ENCODE data around the gene CENPH. TPM values are rescaled to one million over a fixed set of nuclear protein-coding genes. Genes with fewer than 3 reads are reported as not detected.
"Not testable (repeated sequence)": the region's sequence is repeated elsewhere in the genome, so short reads cannot be mapped to it uniquely, and the experiment has no call there.

CENPH gene, protein sequence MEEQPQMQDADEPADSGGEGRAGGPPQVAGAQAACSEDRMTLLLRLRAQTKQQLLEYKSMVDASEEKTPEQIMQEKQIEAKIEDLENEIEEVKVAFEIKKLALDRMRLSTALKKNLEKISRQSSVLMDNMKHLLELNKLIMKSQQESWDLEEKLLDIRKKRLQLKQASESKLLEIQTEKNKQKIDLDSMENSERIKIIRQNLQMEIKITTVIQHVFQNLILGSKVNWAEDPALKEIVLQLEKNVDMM
- polyA plus RNA-seq (ENCODE audit: insufficient read length in 4 of 4) = 10 to 100 TPM; 23.0 to 29.9 (median 24.3) TPM

GRCh38 chr5:69189162-69190086 is at the start of gene CENPH:
CENPH (plus strand) TSS chr5:69189583; CDS start chr5:69189635, 52 bp downstream.
- peak; percentile 88 to 90 (median 89) for DNase-seq (ENCODE audit: low read depth in 4 of 4, low spot score in 3 of 4)

GRCh38 chr5:69140239-69140638 is 49.1 kb upstream of the CENPH start:
- DNase-seq (ENCODE audit: low read depth in 4 of 4, low spot score in 3 of 4) = not testable (repeated sequence)

DNA sequence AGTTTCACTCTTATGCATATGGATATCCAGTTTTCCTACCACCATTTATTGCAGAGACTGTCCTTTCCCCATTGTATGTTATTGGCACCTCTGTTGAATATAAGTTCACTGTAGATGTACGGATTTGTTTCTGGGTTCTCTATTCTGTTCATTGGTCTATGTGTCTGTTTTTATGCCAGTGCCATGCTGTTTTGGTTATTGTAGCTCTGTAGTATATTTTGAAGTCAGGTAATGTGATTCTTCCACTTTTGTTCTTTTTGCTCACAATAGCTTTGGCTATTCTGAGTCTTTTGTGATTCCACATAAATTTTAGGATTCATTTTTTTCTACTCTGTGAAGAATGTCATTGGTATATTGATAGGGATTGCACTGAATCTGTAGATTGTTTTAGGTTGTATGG is 48.6 kb upstream of the CENPH start:
- DNase-seq (ENCODE audit: low read depth in 4 of 4, low spot score in 3 of 4) = no peak

DNA sequence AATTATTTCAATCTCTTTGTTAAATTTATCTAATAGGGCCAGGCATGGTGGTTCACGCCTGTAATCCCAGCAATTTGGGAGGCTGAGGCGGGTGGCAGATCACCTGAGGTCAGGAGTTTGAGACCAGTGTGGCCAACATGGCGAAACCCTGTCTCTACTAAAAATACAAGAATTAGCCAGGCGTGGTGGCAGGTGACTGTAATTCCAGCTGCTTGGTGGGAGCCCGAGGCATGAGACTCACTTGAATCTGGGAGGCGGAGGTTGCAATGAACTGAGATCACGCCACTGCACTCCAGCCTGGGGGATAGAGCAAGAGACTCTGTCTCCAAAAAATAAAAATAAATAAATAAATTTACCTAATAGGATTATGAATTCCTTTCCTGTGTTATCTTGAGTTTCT is 40.8 kb upstream of the CENPH start:
- DNase-seq (ENCODE audit: low read depth in 4 of 4, low spot score in 3 of 4) = not testable (repeated sequence)

GRCh38 chr5:69148981-69149675 is 40.3 kb upstream of the CENPH start:
- DNase-seq (ENCODE audit: low read depth in 4 of 4, low spot score in 3 of 4) = no peak

DNA sequence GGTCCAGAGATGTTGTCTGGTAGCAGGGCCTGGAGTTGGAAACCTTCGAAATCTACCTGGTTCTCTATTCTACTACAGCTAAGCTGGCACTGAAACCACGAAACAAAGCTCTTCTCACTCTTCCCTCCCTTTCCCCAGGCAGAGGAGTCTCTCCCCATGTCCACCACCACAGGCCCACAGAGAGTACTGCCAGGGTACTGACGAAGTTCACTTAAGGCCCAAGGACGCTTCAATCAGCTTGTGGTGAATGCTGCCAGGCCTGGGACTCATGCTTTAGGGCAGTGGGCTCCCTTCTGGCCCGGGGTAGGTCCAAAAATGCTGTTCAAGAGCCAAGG is 39.7 kb upstream of the CENPH start:
- no peak for DNase-seq (ENCODE audit: low read depth in 4 of 4, low spot score in 3 of 4)

GRCh38 chr5:69152731-69153130 is 36.7 kb upstream of the CENPH start:
- DNase-seq (ENCODE audit: low read depth in 4 of 4, low spot score in 3 of 4) = no peak

DNA sequence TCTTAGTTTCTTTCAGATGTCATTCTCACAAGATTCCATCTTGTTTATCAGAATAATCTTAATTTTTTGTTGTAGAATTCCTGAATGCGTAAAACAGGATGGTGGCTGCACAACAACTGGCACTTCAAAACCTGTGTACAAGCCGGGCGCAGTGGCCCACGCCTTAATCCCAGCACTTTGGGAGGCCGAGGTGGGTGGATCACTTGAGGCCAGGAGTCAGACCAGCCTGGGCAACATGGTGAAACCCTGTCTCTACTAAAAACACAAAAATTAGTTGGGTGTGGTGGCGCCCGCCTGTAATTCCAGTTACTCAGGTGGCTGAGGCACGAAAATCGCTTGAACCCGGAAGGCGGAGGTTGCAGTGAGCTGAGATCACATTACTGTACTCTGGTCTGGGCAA is 32.9 kb upstream of the CENPH start:
- DNase-seq (ENCODE audit: low read depth in 4 of 4, low spot score in 3 of 4) = no peak

- DNase-seq (ENCODE audit: low read depth in 4 of 4, low spot score in 3 of 4) = no peak
Measured at GRCh38 chr5:69158039-69158438, 31.3 kb upstream of the CENPH start.

DNA sequence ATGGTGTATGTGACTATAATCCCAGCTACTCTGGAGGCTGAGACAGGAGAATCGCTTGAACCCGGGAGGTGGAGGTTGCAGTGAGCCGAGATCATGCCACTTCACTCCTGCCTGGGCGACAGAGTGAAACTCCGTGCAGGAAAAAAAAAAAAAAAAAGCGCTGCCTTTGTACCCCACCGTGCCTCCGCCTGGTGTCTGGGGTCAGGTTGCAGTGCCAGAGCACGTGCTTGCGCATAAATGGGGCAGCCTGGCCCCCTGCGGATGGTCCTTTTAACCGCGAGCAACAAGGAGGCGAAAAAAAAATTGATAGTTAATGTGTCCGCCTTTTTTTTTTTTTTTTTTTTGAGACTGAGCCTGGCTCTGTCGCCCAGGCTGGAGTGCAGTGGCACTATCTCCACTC is 28.7 kb upstream of the CENPH start:
- no peak for DNase-seq (ENCODE audit: low read depth in 4 of 4, low spot score in 3 of 4)

- peak; percentile 91 to 94 (median 93) for DNase-seq (ENCODE audit: low read depth in 4 of 4, low spot score in 3 of 4)
Measured at GRCh38 chr5:69166686-69167492, 22.5 kb upstream of the CENPH start, which contains the start of gene CCNB1. CCNB1 (plus strand) TSS chr5:69167150; CDS start chr5:69167263, 113 bp downstream.

- DNase-seq (ENCODE audit: low read depth in 4 of 4, low spot score in 3 of 4) = no peak
Measured at GRCh38 chr5:69167493-69167855, 21.9 kb upstream of the CENPH start.

DNA sequence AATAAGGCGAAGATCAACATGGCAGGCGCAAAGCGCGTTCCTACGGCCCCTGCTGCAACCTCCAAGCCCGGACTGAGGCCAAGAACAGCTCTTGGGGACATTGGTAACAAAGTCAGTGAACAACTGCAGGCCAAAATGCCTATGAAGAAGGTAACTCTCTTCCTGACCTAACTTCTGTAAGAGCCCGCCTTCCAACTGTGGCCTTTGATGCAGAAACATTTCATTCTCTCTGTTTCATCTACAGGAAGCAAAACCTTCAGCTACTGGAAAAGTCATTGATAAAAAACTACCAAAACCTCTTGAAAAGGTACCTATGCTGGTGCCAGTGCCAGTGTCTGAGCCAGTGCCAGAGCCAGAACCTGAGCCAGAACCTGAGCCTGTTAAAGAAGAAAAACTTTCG is 21.5 kb upstream of the CENPH start:
- DNase-seq (ENCODE audit: low read depth in 4 of 4, low spot score in 3 of 4) = no peak

DNA sequence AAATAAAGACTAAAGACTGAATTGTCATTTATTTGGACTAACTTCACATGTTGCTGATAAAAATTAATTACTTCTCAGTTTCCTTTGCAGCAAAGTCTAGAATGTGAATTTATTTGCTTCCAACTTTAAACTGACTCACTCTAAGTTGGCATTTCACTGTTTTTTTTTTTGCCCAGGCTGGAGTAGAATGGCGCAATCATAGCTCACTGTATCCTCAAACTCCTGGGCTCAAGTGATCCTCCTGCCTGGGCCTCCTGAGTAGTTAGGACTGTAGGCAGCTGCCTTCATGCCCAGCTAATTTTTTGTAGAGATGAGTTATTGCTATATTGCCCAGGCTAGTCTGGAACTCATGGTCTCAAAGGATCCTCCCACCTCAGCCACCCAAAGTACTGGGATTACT is 18.9 kb upstream of the CENPH start:
- DNase-seq (ENCODE audit: low read depth in 4 of 4, low spot score in 3 of 4) = no peak

- no peak for DNase-seq (ENCODE audit: low read depth in 4 of 4, low spot score in 3 of 4)
Measured at GRCh38 chr5:69170969-69171368, 18.4 kb upstream of the CENPH start.

GRCh38 chr5:69181659-69182293 is 7.6 kb upstream of the CENPH start:
- DNase-seq (ENCODE audit: low read depth in 4 of 4, low spot score in 3 of 4) = not testable (repeated sequence)

GRCh38 chr5:69184621-69185020 is 4.8 kb upstream of the CENPH start:
- DNase-seq (ENCODE audit: low read depth in 4 of 4, low spot score in 3 of 4) = no peak

- no peak for DNase-seq (ENCODE audit: low read depth in 4 of 4, low spot score in 3 of 4)
Measured at GRCh38 chr5:69187342-69187741, 2.0 kb upstream of the CENPH start.

DNA sequence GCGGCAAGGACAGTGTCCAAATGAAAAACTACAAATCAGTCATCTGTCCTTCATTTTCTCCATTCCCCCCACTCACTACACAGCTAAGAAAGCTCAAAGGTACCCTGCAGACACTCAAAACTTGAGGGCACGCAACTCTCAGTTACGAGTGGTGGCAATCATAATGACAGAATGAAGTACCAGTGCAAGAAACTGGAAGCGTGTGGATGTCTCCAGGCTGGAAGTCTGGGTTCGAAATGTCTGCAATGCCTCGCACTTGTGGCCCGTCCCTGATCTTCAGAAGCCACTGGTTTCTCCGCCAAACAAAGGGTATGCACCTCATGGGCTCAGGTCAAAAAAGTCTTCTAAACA is 597 bp upstream of the CENPH start:
- DNase-seq (ENCODE audit: low read depth in 4 of 4, low spot score in 3 of 4) = no peak

- no peak for DNase-seq (ENCODE audit: low read depth in 4 of 4, low spot score in 3 of 4)
Measured at GRCh38 chr5:69202497-69202896, 13.1 kb downstream of the CENPH start.

Measured in right renal pelvis (tissue), 4 donors.